ENCODE measurements around the gene SPTBN2.

GRCh38 chr11:66725647-66726046 is 3.4 kb downstream of the SPTBN2 start:
- TF ChIP-seq CTCF (IDR thresholded peaks at IDR 0.05) (no peak), POLR2A (IDR thresholded peaks at IDR 0.05) (no peak)

Data from testis (tissue), 2 donors.